Endothelial cell of umbilical vein (primary cell): ENCODE results near the gene PDE4B.

Source experiments
- CTCF ChIP-seq, 2 donors: IDR thresholded peaks; 1 replicate in 1 of 2; 2 replicates in 1 of 2; pipeline ENCODE4 v1.5.1; 2011; ENCODE audit warnings: low read length in 2 of 2, mild to moderate bottlenecking in 2 of 2, moderate library complexity in 2 of 2, control low read depth in 1 of 2, inconsistent platforms in 1 of 2, low read depth in 1 of 2; ENCODE audit not compliant: insufficient read depth in 1 of 2; ENCODE audit errors: extremely low read depth in 1 of 2
- EZH2 ChIP-seq: IDR thresholded peaks from 2 replicates; pipeline ENCODE4 v1.6.1; 2012; ENCODE audit warnings: borderline replicate concordance, low read depth, mild to moderate bottlenecking, moderate library complexity, low read length, inconsistent platforms; ENCODE audit not compliant: severe bottlenecking
- FOS ChIP-seq: IDR thresholded peaks from 2 replicates; pipeline ENCODE4 v1.6.1; 2011; ENCODE audit warnings: mild to moderate bottlenecking, low read length, moderate library complexity, borderline replicate concordance; ENCODE audit not compliant: insufficient read depth
- JUN ChIP-seq: IDR thresholded peaks from 2 replicates; pipeline ENCODE4 v1.6.1; 2011; ENCODE audit warnings: borderline replicate concordance, low read depth; ENCODE audit not compliant: insufficient read length, insufficient read depth
- MAX ChIP-seq: IDR thresholded peaks from 2 replicates; pipeline ENCODE4 v1.6.1; 2011; ENCODE audit not compliant: insufficient read depth, insufficient read length
- MYC ChIP-seq: IDR thresholded peaks from one replicate; pipeline ENCODE4 v1.6.1; 2011; ENCODE audit warnings: mild to moderate bottlenecking, low read depth, low read length
- POLR2A ChIP-seq: IDR thresholded peaks from 2 replicates; pipeline ENCODE4 v1.6.1; 2012; ENCODE audit warnings: low read depth, mild to moderate bottlenecking, control low read depth, low read length
- POLR2AphosphoS5 ChIP-seq: IDR thresholded peaks from 2 replicates; pipeline ENCODE4 v1.6.1; 2012; ENCODE audit warnings: low read depth, mild to moderate bottlenecking, control low read depth, low read length, moderate library complexity; ENCODE audit not compliant: insufficient read depth

- no peak for TF ChIP-seq CTCF (IDR thresholded peaks at IDR 0.05; ENCODE audit: extremely low read depth in 1 of 2, insufficient read depth in 1 of 2, low read depth in 1 of 2, low read length in 2 of 2)
- no peak for TF ChIP-seq POLR2A
- no peak for TF ChIP-seq JUN
- no peak for TF ChIP-seq EZH2
- no peak for TF ChIP-seq POLR2AphosphoS5
- TF ChIP-seq MYC, result no peak
- no peak for TF ChIP-seq MAX
- TF ChIP-seq FOS, result no peak
Measured at GRCh38 chr1:66217561-66217960, 424.9 kb downstream of the PDE4B start.
